Esophagus muscularis mucosa (tissue), 4 donors: ENCODE measurements around the gene CCDC6. TPM values are rescaled to one million over a fixed set of nuclear protein-coding genes. Genes with fewer than 3 reads are reported as not detected.

Experiments
- DNase-seq: peaks from one replicate; pipeline ENCODE4 v3.0.0-alpha.2; 2017; ENCODE audit errors: extremely low spot score
- H3K27ac ChIP-seq, 4 donors: fragments of 200-600 bp; sonication (generic); replicated peaks in 1 of 4; 1 replicate in 3 of 4; 2 replicates in 1 of 4; pipeline ENCODE4 v1.5.1; 2016 to 2019; ENCODE audit warnings: mild to moderate bottlenecking in 1 of 4
- H3K27me3 ChIP-seq, 4 donors: fragments of 200-600 bp; sonication (generic); one replicate each; pipeline versions ENCODE4 v1.5.1 to v1.6.0; 2016 to 2019
- H3K36me3 ChIP-seq, 4 donors: fragments of 200-600 bp; sonication (generic); one replicate each; pipeline ENCODE4 v1.5.1; 2016 to 2019
- H3K4me1 ChIP-seq, 4 donors: fragments of 200-600 bp; sonication (generic); one replicate each; pipeline ENCODE4 v1.5.1; 2016 to 2019
- H3K4me3 ChIP-seq, 4 donors: fragments of 200-600 bp; sonication (generic); 1 replicate in 2 of 4; 2 replicates in 2 of 4; pipeline ENCODE4 v1.5.1; 2016 to 2019; ENCODE audit warnings: mild to moderate bottlenecking in 4 of 4, moderate library complexity in 1 of 4
- H3K9me3 ChIP-seq, 4 donors: fragments of 200-600 bp; sonication (generic); 1 replicate in 3 of 4; 2 replicates in 1 of 4; pipeline ENCODE4 v1.5.1; 2016 to 2019
- EP300 ChIP-seq: sonication (generic); formaldehyde crosslinking; IDR thresholded peaks from one replicate; pipeline ENCODE4 v1.6.1; 2017; ENCODE audit warnings: antibody characterized with exemption
- POLR2A ChIP-seq: fragments of 450-650 bp; IDR thresholded peaks from one replicate; pipeline ENCODE4 v1.6.1; 2017; ENCODE audit warnings: antibody characterized with exemption, moderate library complexity, mild to moderate bottlenecking, low read depth
- POLR2AphosphoS5 ChIP-seq, 2 donors: sonication (generic); formaldehyde crosslinking; IDR thresholded peaks; one replicate each; pipeline ENCODE4 v1.6.1; 2017; ENCODE audit warnings: antibody characterized with exemption in 2 of 2
- WGBS: methylation state at CpG from one replicate; pipeline ENCODE4 v1.1.5; 2018; 5-methylcytosine and 5-hydroxymethylcytosine counted together
- intact Hi-C: fragments of 100-400 bp; cut with DNase I; formaldehyde crosslinking; loops from one replicate; pipeline ENCODE4 v1.15.1; 2023
- total RNA-seq, 4 donors: library from RNA; depleted of rRNA; stranded (reverse); fragments of >200 nt; gene quantifications; one replicate each; pipeline versions ENCODE4 v1.1.0 to v1.2.1, GENCODE V29; 2016
- TF ChIP-seq, protein P1 (sequence below), 3 experiments: fragments of 200-600 bp in 2 of 3; fragments of 450-650 bp in 1 of 3; sonication (generic) in 2 of 3; IDR thresholded peaks; one replicate each; pipeline ENCODE4 v1.5.1; 2017 to 2019; ENCODE audit warnings: antibody characterized with exemption in 3 of 3, mild to moderate bottlenecking in 2 of 3, moderate library complexity in 1 of 3

Gene CCDC6
- total RNA-seq, 4 donors from 2014 or later, result 41.4 to 71.0 (median 57.2) TPM

DNA sequence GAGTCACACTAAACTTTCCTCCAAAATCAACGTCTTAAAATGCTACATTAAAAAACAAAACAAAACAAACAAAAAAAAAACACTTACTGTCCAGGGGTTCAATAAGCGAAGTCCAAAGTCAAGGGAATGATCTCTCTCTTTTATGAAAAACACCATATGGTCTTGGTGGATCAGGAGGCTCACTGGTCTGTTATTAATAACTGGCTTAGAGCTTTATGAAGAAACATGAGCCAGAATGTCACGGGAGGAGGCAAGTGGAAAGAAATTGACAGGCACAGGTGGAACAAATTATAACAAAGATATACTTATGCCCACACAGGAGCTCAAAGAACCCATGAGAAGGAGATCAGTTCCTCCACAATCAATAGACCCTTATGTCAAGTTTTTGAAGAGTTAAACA, 153.1 kb downstream of the CCDC6 start, which contains the start of gene MRLN:
Gene MRLN (minus strand): TSS at position 189 of the 400 bp plus-strand sequence.
- H3K4me3 ChIP-seq, result no peak within 1 kb of the TSS
- H3K36me3 ChIP-seq, result no peaks in the 10 kb centered on the region
- 52% methylated on average over 3 of the region's 3 CpGs for WGBS
- H3K9me3 ChIP-seq, result no peaks in the 10 kb centered on the region
- TF ChIP-seq EP300, result no peak
- no peak for TF ChIP-seq POLR2AphosphoS5 (IDR thresholded peaks at IDR 0.05)
- TF ChIP-seq, protein P1, sequence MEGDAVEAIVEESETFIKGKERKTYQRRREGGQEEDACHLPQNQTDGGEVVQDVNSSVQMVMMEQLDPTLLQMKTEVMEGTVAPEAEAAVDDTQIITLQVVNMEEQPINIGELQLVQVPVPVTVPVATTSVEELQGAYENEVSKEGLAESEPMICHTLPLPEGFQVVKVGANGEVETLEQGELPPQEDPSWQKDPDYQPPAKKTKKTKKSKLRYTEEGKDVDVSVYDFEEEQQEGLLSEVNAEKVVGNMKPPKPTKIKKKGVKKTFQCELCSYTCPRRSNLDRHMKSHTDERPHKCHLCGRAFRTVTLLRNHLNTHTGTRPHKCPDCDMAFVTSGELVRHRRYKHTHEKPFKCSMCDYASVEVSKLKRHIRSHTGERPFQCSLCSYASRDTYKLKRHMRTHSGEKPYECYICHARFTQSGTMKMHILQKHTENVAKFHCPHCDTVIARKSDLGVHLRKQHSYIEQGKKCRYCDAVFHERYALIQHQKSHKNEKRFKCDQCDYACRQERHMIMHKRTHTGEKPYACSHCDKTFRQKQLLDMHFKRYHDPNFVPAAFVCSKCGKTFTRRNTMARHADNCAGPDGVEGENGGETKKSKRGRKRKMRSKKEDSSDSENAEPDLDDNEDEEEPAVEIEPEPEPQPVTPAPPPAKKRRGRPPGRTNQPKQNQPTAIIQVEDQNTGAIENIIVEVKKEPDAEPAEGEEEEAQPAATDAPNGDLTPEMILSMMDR (IDR thresholded peaks at IDR 0.05), result no peak
- no peak for TF ChIP-seq POLR2A
- H3K27me3 ChIP-seq, result no peaks in the 10 kb centered on the region
- H3K27ac ChIP-seq, result no peak within 1 kb of the TSS
- peak; percentile 31 for DNase-seq
- intact Hi-C loops, result no loop called here
- H3K4me1 ChIP-seq, result no peaks in the 10 kb centered on the region

DNA sequence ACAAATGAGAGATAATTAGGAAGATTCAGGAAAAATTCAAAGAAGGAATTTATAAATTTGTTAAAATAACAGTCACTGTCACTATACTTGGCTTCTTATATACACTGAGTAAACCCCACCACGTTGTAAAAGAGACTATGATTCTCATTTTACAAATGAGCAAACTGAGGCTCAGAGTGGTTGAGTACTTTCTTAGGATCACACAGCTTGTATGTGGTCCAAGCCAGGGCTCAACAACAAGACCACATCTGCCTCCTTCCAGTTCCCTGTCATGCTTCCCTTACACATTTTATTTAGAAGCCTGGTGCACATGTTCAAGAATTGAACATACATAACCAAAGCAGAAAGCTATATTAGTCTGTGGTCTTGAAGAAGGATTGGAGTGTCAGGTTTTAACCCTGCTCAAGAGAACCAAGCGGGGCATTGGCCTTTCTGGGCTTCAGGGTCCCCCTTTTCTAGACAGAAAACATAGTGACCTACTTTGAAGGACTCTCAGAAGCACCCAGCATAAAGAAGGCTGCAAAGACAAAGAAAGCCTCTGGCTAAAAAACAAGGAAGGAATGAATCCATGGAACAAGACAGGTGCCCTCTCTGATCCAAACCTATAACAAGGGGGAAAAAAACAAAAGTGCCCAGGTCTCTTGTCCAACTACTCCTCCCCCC, 153.9 kb downstream of the CCDC6 start:
- no peak overlapping the region for H3K4me3 ChIP-seq
- intact Hi-C loops, result no loop called here
- peak; percentile 66 for DNase-seq
- H3K27ac ChIP-seq, result no peak overlapping the region
- no peaks in the 10 kb centered on the region for H3K36me3 ChIP-seq
- no peaks in the 10 kb centered on the region for H3K9me3 ChIP-seq
- H3K4me1 ChIP-seq, result no peaks in the 10 kb centered on the region
- WGBS, result 52% methylated on average over 2 of the region's 2 CpGs
- TF ChIP-seq EP300 (no peak), POLR2AphosphoS5 (IDR thresholded peaks at IDR 0.05) (no peak), POLR2A (no peak)
- TF ChIP-seq, protein P1 (IDR thresholded peaks at IDR 0.05), result no peak
- no peaks in the 10 kb centered on the region for H3K27me3 ChIP-seq

DNA sequence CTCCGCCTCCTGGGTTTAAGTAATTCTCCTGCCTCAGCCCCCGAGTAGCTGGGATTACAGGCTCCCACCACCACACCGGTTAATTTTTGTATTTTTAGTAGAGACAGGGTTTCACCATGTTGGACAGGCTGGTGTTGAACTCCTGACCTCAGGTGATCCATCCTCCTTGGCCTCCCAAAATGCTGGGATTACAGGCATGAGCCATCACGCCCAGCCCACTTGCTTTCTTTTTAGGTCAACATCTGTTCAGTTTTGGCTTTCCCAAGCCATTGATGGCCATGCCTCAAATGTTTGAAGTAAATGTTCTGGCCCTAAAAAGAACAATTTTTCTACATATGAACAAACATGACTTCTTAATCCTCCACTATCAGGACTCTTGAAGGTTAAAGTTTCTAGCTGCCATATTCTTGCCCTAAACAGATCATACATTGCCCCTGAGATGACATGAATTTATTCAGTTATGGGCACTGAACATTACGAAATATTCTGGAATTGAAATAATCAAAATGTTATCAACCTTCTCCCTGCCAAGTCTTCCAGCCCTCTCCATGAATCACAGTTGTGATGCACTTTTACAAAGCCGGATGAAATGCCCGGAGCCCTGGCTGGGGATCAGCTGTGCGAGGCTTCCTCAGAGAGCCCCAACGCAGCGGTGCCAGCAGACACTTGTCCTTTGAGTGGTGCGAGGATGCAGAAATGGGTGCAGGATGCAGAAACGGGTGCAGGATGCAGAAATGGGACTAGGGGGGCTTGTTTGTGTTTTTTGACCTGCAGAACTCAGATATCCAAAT, 156.0 kb downstream of the CCDC6 start:
- no peak overlapping the region for H3K4me3 ChIP-seq
- intact Hi-C loops, result no loop called here
- no peaks in the 10 kb centered on the region for H3K36me3 ChIP-seq
- no peaks in the 10 kb centered on the region for H3K9me3 ChIP-seq
- TF ChIP-seq POLR2A (no peak), EP300 (no peak), POLR2AphosphoS5 (IDR thresholded peaks at IDR 0.05) (no peak)
- TF ChIP-seq, protein P1 (IDR thresholded peaks at IDR 0.05), result no peak
- peak; percentile 26 for DNase-seq
- no peaks in the 10 kb centered on the region for H3K4me1 ChIP-seq
- no peaks in the 10 kb centered on the region for H3K27me3 ChIP-seq
- no peak overlapping the region for H3K27ac ChIP-seq
- WGBS, result 84% methylated on average over 12 of the region's 12 CpGs

DNA sequence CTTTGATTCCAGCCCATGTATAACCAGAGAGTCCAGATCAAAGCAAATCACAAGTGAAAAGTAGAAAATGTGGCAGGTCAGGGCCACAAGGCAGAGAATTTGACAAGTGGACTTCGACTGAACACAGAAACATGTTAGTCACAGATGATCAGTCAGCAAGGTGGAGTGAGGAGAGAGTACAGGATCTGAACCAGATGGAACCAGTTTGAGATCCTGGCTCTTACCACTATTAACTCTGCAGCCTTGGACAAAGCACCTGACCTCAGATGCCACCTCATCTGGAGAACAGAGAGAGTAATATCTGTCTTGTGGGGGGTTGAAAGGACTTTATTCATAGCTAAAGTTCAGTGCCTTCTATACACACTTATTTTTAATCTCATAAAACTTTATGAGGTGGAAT, 157.5 kb downstream of the CCDC6 start:
- no peak overlapping the region for H3K27ac ChIP-seq
- intact Hi-C loops, result no loop called here
- 62% methylated on average over 1 of the region's 1 CpG for WGBS
- H3K36me3 ChIP-seq, result no peaks in the 10 kb centered on the region
- H3K9me3 ChIP-seq, result no peaks in the 10 kb centered on the region
- peak; percentile 42 for DNase-seq
- TF ChIP-seq, protein P1 (IDR thresholded peaks at IDR 0.05), result no peak
- no peak for TF ChIP-seq POLR2A
- no peak for TF ChIP-seq POLR2AphosphoS5 (IDR thresholded peaks at IDR 0.05)
- TF ChIP-seq EP300, result no peak
- no peaks in the 10 kb centered on the region for H3K27me3 ChIP-seq
- no peaks in the 10 kb centered on the region for H3K4me1 ChIP-seq
- H3K4me3 ChIP-seq, result no peak overlapping the region
